ENCODE results near the gene MORN3. TPM values are rescaled to one million over a fixed set of nuclear protein-coding genes. Genes with fewer than 3 reads are reported as not detected.
"Not testable (repeated sequence)": the region's sequence is repeated elsewhere in the genome, so short reads cannot be mapped to it uniquely, and the experiment has no call there.

The MORN3 gene
- total and polyA plus RNA-seq, 9 of the 15 experiments (the other 6 are each of a cell fraction or from before 2014, with no cell fraction given) = 0.09 to 0.27 (median 0.20) TPM

DNA sequence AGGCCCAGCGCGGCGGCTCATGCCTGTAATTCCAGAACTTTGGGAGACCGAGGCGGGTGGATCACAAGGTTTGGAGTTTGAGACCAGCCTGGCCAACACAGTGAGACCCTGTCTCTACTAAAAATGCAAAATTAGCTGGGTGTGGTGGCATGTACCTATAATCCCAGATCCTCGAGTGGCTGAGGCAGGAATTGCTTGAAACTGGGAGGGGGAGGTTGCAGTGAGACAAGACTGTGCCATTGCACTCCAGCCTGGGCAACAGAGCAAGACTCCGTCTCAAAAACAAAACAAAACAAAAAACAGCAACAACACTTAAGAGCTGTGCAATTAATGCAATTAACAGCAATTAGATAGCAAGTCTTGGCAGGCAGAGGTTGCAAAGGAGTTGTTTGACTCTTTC, 45.6 kb upstream of the MORN3 start:
- H3K4me3 ChIP-seq; H3K4me2 ChIP-seq (ENCODE audit: insufficient read depth, low read length); H4K20me1 ChIP-seq (replicated peaks; ENCODE audit: control insufficient read depth, insufficient read depth, low read length); H2AFZ ChIP-seq (ENCODE audit: low read depth, low read length); intact Hi-C loops (cut with micrococcal nuclease); H3K27me3 ChIP-seq (ENCODE audit: control insufficient read depth in 2 of 2, insufficient read depth in 2 of 2, low read length in 2 of 2); CTCF ChIA-PET (ENCODE audit: low intra/inter-chr PET ratio); in situ Hi-C loops (cut with MboI); H3K27ac ChIP-seq (ENCODE audit: extremely low read depth, low read depth, low read length); ATAC-seq; FAIRE-seq; H3K9me3 ChIP-seq (replicated peaks; ENCODE audit: control insufficient read depth, insufficient read depth, low read depth, low read length); H3K9ac ChIP-seq (ENCODE audit: insufficient read depth in 1 of 2, low read depth in 2 of 2, low read length in 2 of 2); BruUV-seq (replicated peaks); DNase-seq (ENCODE audit: extremely low read depth in 1 of 4, low spot score in 3 of 4); H3K9me1 ChIP-seq (ENCODE audit: control insufficient read depth, insufficient read depth, low read length): not testable (repeated sequence)
- TF ChIP-seq ZNF121 (CRISPR knock-in tag; conservative IDR thresholded peaks at IDR 0.05) = peak; percentile 88
- TF ChIP-seq BCOR (IDR thresholded peaks at IDR 0.05) = 0 out of 2 replicates have a peak, but pooled peaks have one; percentile 7
- Histone ChIP-seq H3K79me2 (ENCODE audit: control insufficient read depth, insufficient read depth, low read length) (peaks cover 59% of the 10 kb centered on the region), H3K4me1 (replicated peaks in 1 of 2; ENCODE audit: control insufficient read depth in 2 of 2, insufficient read depth in 2 of 2, low read length in 2 of 2) (peaks cover 30 to 33% of the 10 kb centered on the region in 2 experiments), H3K36me3 (ENCODE audit: control insufficient read depth, insufficient read depth, low read length) (peaks cover 31% of the 10 kb centered on the region)
- WGBS (ENCODE audit: insufficient coverage, low coverage, missing lambda C conversion rate) = 85% methylated on average over 7 of the region's 7 CpGs
- POLR2A ChIA-PET = interaction anchor here (1.1 kb wide), 1 partner anchor 28 kb away, joined by 3 read pairs; no protein-coding TSS in a partner anchor

DNA sequence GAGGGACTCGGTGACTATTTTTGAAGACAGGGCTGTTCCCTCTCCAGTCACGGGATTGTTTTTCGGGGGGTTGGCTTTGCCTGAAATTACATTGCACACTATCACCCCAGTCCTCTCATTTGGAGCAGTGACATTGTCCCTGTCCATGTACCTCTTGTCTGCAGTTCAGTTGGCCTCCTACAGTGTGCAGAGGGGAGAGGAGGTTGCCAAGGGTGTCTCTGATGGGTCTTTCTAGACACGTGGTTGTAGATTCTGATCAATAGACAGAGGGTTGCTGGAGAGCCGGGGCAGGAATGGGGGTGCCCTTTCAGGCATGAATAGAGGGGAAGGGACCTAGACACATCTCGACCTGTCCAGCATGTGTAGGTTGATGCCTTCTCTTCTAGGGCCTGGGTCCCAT, 44.3 kb upstream of the MORN3 start:
- H3K36me3 ChIP-seq (ENCODE audit: control insufficient read depth, insufficient read depth, low read length) = peaks cover 25% of the 10 kb centered on the region
- ATAC-seq (peak; percentile 40), DNase-seq (ENCODE audit: extremely low read depth in 1 of 4, low spot score in 3 of 4) (peak in 1 of 4 experiments; percentile 29), FAIRE-seq (no peak)
- peaks cover 3% of the 10 kb centered on the region for H3K9me1 ChIP-seq (ENCODE audit: control insufficient read depth, insufficient read depth, low read length)
- H3K27ac ChIP-seq (ENCODE audit: extremely low read depth, low read depth, low read length) = peak overlapping the region; percentile 78
- no peaks in the 10 kb centered on the region for H3K9me3 ChIP-seq (replicated peaks; ENCODE audit: control insufficient read depth, insufficient read depth, low read depth, low read length)
- peaks cover 54% of the 10 kb centered on the region for H3K79me2 ChIP-seq (ENCODE audit: control insufficient read depth, insufficient read depth, low read length)
- no peaks in the 10 kb centered on the region for H3K27me3 ChIP-seq (ENCODE audit: control insufficient read depth in 2 of 2, insufficient read depth in 2 of 2, low read length in 2 of 2)
- H4K20me1 ChIP-seq (replicated peaks; ENCODE audit: control insufficient read depth, insufficient read depth, low read length) = 0 out of 2 replicates have a peak, but pooled peaks cover 3% of the 10 kb centered on the region
- intact Hi-C loops (cut with micrococcal nuclease) = loop anchor here (2.0 kb wide), 1 partner anchor 25 kb away; no protein-coding TSS in a partner anchor
- peak overlapping the region; percentile 91 for H3K4me2 ChIP-seq (ENCODE audit: insufficient read depth, low read length)
- ChIA-PET POLR2A (interaction anchor here (1.1 to 1.8 kb wide), 2 partner anchors 27 to 35 kb away, joined by 3 to 11 read pairs; no protein-coding TSS in a partner anchor), CTCF (ENCODE audit: low intra/inter-chr PET ratio) (no interaction called here)
- H3K4me1 ChIP-seq (replicated peaks in 1 of 2; ENCODE audit: control insufficient read depth in 2 of 2, insufficient read depth in 2 of 2, low read length in 2 of 2) = peaks cover 30 to 33% of the 10 kb centered on the region in 2 experiments
- TSS peak; percentile 52 for BruUV-seq (replicated peaks)
- WGBS (ENCODE audit: insufficient coverage, low coverage, missing lambda C conversion rate) = 18% methylated on average over 6 of the region's 6 CpGs
- peak overlapping the region; percentile 92; the same call in 1 of the 2 replicates for H2AFZ ChIP-seq (ENCODE audit: low read depth, low read length)
- in situ Hi-C loops (cut with MboI) = no loop called here
- peak overlapping the region; percentile 96 for H3K4me3 ChIP-seq
- peak overlapping the region; percentile 49 to 94 for H3K9ac ChIP-seq (ENCODE audit: insufficient read depth in 1 of 2, low read depth in 2 of 2, low read length in 2 of 2)
- TF ChIP-seq BHLHE40 (IDR thresholded peaks at IDR 0.05; ENCODE audit: low read length) (peak; percentile 40; the same call in 1 of the 2 replicates), L3MBTL2 (IDR thresholded peaks at IDR 0.05) (peak; percentile 37; the same call in 1 of the 2 replicates), SRSF3 (IDR thresholded peaks at IDR 0.05; ENCODE audit: insufficient read depth, low read length) (no peak), ZSCAN32 (CRISPR knock-in tag; IDR thresholded peaks at IDR 0.05) (no peak), MYNN (IDR thresholded peaks at IDR 0.05) (no peak), MYNN (CRISPR knock-in tag; IDR thresholded peaks at IDR 0.05) (no peak), ELF1 (tag; IDR thresholded peaks at IDR 0.05) (no peak)
- TF ChIP-seq, protein P1, sequence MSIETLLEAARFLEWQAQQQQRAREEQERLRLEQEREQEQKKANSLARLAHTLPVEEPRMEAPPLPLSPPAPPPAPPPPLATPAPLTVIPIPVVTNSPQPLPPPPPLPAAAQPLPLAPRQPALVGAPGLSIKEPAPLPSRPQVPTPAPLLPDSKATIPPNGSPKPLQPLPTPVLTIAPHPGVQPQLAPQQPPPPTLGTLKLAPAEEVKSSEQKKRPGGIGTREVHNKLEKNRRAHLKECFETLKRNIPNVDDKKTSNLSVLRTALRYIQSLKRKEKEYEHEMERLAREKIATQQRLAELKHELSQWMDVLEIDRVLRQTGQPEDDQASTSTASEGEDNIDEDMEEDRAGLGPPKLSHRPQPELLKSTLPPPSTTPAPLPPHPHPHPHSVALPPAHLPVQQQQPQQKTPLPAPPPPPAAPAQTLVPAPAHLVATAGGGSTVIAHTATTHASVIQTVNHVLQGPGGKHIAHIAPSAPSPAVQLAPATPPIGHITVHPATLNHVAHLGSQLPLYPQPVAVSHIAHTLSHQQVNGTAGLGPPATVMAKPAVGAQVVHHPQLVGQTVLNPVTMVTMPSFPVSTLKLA (conservative IDR thresholded peaks at IDR 0.05) = peak in 1 of 2 experiments; percentile 27; a peak in 1 of 4 replicates
- TF ChIP-seq, protein P2, sequence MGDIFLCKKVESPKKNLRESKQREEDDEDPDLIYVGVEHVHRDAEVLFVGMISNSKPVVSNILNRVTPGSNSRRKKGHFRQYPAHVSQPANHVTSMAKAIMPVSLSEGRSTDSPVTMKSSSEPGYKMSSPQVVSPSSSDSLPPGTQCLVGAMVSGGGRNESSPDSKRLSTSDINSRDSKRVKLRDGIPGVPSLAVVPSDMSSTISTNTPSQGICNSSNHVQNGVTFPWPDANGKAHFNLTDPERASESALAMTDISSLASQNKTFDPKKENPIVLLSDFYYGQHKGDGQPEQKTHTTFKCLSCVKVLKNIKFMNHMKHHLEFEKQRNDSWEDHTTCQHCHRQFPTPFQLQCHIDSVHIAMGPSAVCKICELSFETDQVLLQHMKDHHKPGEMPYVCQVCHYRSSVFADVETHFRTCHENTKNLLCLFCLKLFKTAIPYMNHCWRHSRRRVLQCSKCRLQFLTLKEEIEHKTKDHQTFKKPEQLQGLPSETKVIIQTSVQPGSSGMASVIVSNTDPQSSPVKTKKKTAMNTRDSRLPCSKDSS (IDR thresholded peaks at IDR 0.05; ENCODE audit: low read depth, partially characterized antibody) = no peak
- TF ChIP-seq, protein P3, sequence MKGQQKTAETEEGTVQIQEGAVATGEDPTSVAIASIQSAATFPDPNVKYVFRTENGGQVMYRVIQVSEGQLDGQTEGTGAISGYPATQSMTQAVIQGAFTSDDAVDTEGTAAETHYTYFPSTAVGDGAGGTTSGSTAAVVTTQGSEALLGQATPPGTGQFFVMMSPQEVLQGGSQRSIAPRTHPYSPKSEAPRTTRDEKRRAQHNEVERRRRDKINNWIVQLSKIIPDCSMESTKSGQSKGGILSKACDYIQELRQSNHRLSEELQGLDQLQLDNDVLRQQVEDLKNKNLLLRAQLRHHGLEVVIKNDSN (CRISPR knock-in tag; IDR thresholded peaks at IDR 0.05) = peak; percentile 47; the same call in 1 of the 2 replicates
